Gastroesophageal sphincter (tissue), 4 donors: ENCODE data around the gene SLC4A8. TPM values are rescaled to one million over a fixed set of nuclear protein-coding genes. Genes with fewer than 3 reads are reported as not detected.

Experiments used
- ATAC-seq: fragments of 150-250 bp; one replicate; pipeline ENCODE4 v1.9.1; 2016; ENCODE audit warnings: mild to moderate bottlenecking, moderate library complexity
- H3K27ac ChIP-seq, 4 donors: fragments of 200-600 bp; sonication (generic) in 3 of 4; 1 replicate in 3 of 4; 2 replicates in 1 of 4; pipeline ENCODE4 v1.5.1; 2016 to 2019
- H3K27me3 ChIP-seq: fragments of 200-600 bp; sonication (generic); one replicate; pipeline ENCODE4 v1.5.1; 2019
- H3K36me3 ChIP-seq, 2 donors: fragments of 200-600 bp; sonication (generic); one replicate each; pipeline ENCODE4 v1.5.1; 2019; ENCODE audit warnings: control low read depth in 1 of 2
- H3K4me1 ChIP-seq, 3 donors: fragments of 200-600 bp; sonication (generic); 1 replicate in 2 of 3; 2 replicates in 1 of 3; pipeline ENCODE4 v1.5.1; 2016 to 2019; ENCODE audit warnings: control low read depth in 2 of 3
- H3K4me3 ChIP-seq, 2 donors: fragments of 200-600 bp; sonication (generic); one replicate each; pipeline ENCODE4 v1.5.1; 2019; ENCODE audit warnings: mild to moderate bottlenecking in 1 of 2, moderate library complexity in 1 of 2
- H3K9me3 ChIP-seq, 3 donors: fragments of 200-600 bp; sonication (generic); one replicate each; pipeline ENCODE4 v1.5.1; 2017 to 2019; ENCODE audit warnings: control low read depth in 2 of 3
- EP300 ChIP-seq: sonication (generic); formaldehyde crosslinking; IDR thresholded peaks from one replicate; pipeline ENCODE4 v1.6.1; 2017; ENCODE audit warnings: antibody characterized with exemption, mild to moderate bottlenecking
- POLR2A ChIP-seq, 2 donors: fragments of 450-650 bp; IDR thresholded peaks; one replicate each; pipeline ENCODE4 v1.6.1; 2017; ENCODE audit warnings: antibody characterized with exemption in 2 of 2, mild to moderate bottlenecking in 2 of 2, moderate library complexity in 1 of 2
- POLR2AphosphoS5 ChIP-seq: sonication (generic); formaldehyde crosslinking; IDR thresholded peaks from one replicate; pipeline ENCODE4 v1.6.1; 2017; ENCODE audit warnings: antibody characterized with exemption
- WGBS, 2 donors: methylation state at CpG; one replicate each; pipeline ENCODE4 v1.1.5; 2018; ENCODE audit warnings: low coverage in 1 of 2; 5-methylcytosine and 5-hydroxymethylcytosine counted together
- total RNA-seq, 4 donors: library from RNA; depleted of rRNA; stranded (reverse); fragments of >200 nt; gene quantifications; one replicate each; pipeline ENCODE4 v1.1.0, GENCODE V29; 2016
- TF ChIP-seq, protein P1 (sequence below), 4 experiments: fragments of 200-600 bp in 2 of 4; fragments of 450-650 bp in 2 of 4; sonication (generic) in 1 of 4; IDR thresholded peaks; one replicate each; pipeline ENCODE4 v1.5.1; 2017 to 2019; ENCODE audit warnings: antibody characterized with exemption in 4 of 4, mild to moderate bottlenecking in 2 of 4, moderate library complexity in 2 of 4

The SLC4A8 gene
- total RNA-seq, 4 donors from 2014 or later, result 0.27 to 5.3 (median 0.76) TPM

DNA sequence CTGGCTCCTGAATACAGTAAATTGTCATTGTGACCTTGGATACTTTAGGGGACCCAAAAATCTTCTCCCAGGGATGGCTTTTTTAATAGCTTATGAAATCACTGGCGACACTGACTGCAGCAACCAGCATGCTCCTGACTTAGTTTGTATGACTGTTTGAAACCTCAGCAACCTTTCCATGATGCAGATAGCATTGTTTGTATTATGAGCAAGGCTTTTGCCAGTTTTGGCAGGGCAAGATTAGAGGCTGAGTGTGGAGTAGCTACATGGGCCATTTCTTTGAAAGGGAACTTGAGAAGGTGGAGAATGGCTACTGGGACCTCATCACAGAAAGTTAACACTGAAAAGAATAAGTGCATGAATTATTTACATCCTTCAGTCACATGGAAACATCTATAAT, 50.9 kb downstream of the SLC4A8 start:
- no peak overlapping the region for H3K4me3 ChIP-seq
- TF ChIP-seq POLR2AphosphoS5 (no peak), EP300 (no peak), POLR2A (IDR thresholded peaks at IDR 0.05) (no peak)
- TF ChIP-seq, protein P1, sequence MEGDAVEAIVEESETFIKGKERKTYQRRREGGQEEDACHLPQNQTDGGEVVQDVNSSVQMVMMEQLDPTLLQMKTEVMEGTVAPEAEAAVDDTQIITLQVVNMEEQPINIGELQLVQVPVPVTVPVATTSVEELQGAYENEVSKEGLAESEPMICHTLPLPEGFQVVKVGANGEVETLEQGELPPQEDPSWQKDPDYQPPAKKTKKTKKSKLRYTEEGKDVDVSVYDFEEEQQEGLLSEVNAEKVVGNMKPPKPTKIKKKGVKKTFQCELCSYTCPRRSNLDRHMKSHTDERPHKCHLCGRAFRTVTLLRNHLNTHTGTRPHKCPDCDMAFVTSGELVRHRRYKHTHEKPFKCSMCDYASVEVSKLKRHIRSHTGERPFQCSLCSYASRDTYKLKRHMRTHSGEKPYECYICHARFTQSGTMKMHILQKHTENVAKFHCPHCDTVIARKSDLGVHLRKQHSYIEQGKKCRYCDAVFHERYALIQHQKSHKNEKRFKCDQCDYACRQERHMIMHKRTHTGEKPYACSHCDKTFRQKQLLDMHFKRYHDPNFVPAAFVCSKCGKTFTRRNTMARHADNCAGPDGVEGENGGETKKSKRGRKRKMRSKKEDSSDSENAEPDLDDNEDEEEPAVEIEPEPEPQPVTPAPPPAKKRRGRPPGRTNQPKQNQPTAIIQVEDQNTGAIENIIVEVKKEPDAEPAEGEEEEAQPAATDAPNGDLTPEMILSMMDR (IDR thresholded peaks at IDR 0.05), result no peak
- 33% methylated on average over 1 of the region's 1 CpG; no CpG with 5 or more reads in 1 of the 2 donors for WGBS, 2 donors
- no peaks in the 10 kb centered on the region for H3K9me3 ChIP-seq
- no peaks in the 10 kb centered on the region for H3K27me3 ChIP-seq
- H3K4me1 ChIP-seq, result no peaks in the 10 kb centered on the region
- ATAC-seq, result no peak
- H3K27ac ChIP-seq, result no peak overlapping the region
- no peaks in the 10 kb centered on the region for H3K36me3 ChIP-seq

DNA sequence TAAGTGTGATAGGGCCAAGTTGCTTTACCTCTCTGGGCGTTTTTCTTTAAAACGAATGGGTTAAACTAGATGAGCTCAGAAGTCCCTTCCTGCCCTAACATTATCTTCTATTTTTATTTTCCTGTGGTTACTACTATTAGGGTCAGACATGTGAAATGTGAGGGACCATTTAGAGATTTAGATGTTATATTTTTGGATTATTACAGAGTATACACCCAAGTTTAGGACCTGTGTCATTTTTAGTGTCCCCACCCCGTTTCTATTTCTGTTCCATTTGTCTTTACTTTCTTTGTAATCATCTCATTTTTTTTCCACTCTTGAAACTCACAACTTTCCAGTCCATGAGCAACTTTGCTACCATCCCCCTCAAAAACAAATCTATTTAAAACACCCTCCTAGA, 56.3 kb downstream of the SLC4A8 start:
- no peak overlapping the region for H3K4me3 ChIP-seq
- no peaks in the 10 kb centered on the region for H3K36me3 ChIP-seq
- no peak overlapping the region for H3K27ac ChIP-seq
- TF ChIP-seq EP300, result no peak
- TF ChIP-seq, protein P1 (IDR thresholded peaks at IDR 0.05), result no peak
- TF ChIP-seq POLR2A (IDR thresholded peaks at IDR 0.05), result no peak
- TF ChIP-seq POLR2AphosphoS5, result no peak
- ATAC-seq, result no peak
- H3K9me3 ChIP-seq, result no peaks in the 10 kb centered on the region
- 48 to 80% methylated on average over 3 of the region's 3 CpGs for WGBS, 2 donors
- no peaks in the 10 kb centered on the region for H3K27me3 ChIP-seq
- no peaks in the 10 kb centered on the region for H3K4me1 ChIP-seq

DNA sequence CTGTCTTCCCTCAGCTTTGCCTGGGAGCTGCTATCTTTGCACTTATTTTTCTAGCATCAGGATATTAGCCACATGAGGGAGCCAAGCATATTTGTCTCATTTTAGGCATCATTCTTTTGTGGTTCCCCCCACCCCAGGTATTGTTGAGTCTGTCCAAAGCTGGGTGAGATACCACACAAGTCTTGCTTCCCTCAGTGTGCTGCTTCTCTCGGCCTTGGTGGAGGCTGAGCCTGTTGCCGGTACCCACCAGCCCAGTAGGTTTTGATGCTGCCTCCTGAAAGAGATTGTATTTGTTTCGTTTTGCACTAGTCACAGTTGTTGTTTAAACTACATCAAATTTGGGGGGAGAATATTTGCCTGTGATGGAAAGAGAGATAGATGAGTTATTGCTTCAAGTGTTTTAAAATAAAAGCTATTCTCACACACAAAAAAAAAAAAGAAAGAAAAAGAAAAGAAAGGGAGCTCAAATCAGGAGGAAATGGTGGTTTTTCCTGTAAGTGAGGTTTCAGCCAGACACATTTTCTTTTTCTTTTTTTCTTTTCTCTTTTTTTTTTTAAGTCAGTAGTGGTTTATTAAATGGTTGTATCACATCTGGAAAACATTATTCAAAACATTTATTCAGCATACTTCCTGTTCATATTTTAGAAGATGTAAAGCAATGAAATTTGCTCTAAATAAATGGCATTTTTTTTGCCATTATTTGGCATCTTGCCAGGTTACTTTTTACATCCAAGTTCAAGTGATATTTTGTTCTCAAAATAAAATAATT, 58.5 kb downstream of the SLC4A8 start:
- WGBS, 2 donors, result 67 to 100% methylated on average over 3 of the region's 3 CpGs

DNA sequence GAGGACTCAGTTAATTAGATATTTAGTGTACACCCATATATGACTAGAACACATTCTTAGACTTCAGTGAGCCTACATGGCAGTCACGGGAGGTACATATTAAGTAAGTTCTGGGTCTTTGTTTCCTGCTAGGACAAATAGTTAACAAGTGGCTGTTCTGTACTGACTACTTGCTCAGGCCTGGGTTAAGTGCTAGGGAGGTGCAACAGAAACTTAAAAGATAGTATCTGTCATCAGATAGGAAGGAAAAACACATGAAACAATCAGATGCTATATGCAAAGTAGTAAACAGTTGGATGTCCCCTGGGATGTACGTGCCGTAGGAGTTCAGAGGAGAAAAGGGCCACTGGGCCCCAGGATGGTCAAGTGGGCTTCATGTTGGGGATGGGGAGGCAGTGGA, 59.5 kb downstream of the SLC4A8 start:
- no peak for ATAC-seq
- Histone ChIP-seq H3K27me3 (no peaks in the 10 kb centered on the region), H3K9me3 (no peaks in the 10 kb centered on the region), H3K4me3 (no peak overlapping the region), H3K27ac (no peak overlapping the region), H3K36me3 (no peaks in the 10 kb centered on the region), H3K4me1 (no peaks in the 10 kb centered on the region)
- WGBS, 2 donors, result 71 to 80% methylated on average over 1 to 2 of the region's 3 CpGs
- TF ChIP-seq, protein P1 (IDR thresholded peaks at IDR 0.05), result no peak
- no peak for TF ChIP-seq POLR2AphosphoS5
- TF ChIP-seq EP300, result no peak

More for the DNA sequence above, 58.5 kb downstream of the SLC4A8 start:
- H3K9me3 ChIP-seq, result no peaks in the 10 kb centered on the region
- no peak overlapping the region for H3K27ac ChIP-seq
- no peaks in the 10 kb centered on the region for H3K27me3 ChIP-seq
- no peaks in the 10 kb centered on the region for H3K36me3 ChIP-seq
- no peaks in the 10 kb centered on the region for H3K4me1 ChIP-seq
- ATAC-seq, result no peak
- no peak overlapping the region for H3K4me3 ChIP-seq
- no peak for TF ChIP-seq POLR2AphosphoS5
- TF ChIP-seq EP300, result no peak

DNA sequence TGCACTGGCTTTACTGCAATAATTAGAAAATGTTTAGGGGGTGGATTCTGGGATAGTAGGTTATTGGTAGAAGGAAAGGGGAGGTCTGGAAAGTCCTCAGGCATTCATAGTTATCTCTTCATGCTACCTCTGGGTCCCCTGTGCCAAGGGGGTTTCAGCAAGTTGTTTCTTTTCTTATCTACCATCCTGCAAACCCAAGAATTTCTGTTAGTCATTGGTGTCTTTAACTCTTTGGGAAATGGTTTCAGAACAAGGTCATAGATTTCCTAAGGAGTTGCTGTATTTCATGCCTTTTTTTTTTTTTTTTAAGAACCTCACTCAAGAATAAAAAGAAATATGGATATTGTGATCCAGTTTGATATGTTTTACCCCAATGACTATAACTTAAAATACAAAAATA, 63.6 kb downstream of the SLC4A8 start:
- no peak for ATAC-seq
- H3K4me1 ChIP-seq, result no peaks in the 10 kb centered on the region
- H3K36me3 ChIP-seq, result no peaks in the 10 kb centered on the region
- H3K27ac ChIP-seq, result no peak overlapping the region
- TF ChIP-seq POLR2A (IDR thresholded peaks at IDR 0.05) (no peak), EP300 (no peak), POLR2AphosphoS5 (no peak)
- TF ChIP-seq, protein P1 (IDR thresholded peaks at IDR 0.05), result no peak
- no peaks in the 10 kb centered on the region for H3K27me3 ChIP-seq
- H3K9me3 ChIP-seq, result no peaks in the 10 kb centered on the region
- no peak overlapping the region for H3K4me3 ChIP-seq
